D341Med (cell line): ENCODE measurements around the gene NOP10.
"Not testable (repeated sequence)": the region's sequence is repeated elsewhere in the genome, so short reads cannot be mapped to it uniquely, and the experiment has no call there.

ENCODE experiments used
- DNase-seq: peaks from one replicate; pipeline ENCODE4 v3.0.0; 2012; ENCODE audit warnings: low spot score

Gene NOP10

GRCh38 chr15:34358367-34358766 is 15.4 kb upstream of the NOP10 start:
- DNase-seq: peak; percentile 70

DNA sequence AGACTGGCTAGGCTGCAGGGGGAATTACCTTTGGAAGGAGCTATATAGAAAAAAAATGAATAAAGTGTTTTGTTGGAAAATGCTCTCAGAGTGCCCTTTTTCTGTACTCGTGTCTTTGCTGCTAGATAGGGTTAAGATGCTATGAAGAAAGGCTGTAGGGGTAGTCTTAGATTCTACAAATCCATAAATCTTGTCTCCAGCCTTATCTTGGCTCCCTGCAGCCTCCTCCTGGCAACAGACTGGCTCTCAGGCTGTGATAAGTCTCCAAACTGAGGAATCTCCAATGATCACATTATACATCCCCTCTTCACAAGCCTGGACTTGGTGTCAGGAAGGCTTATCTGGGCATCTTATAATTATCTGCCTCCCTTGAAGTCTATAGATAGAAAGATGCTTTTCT is 14.7 kb upstream of the NOP10 start:
- no peak for DNase-seq

GRCh38 chr15:34355241-34355640 is 12.3 kb upstream of the NOP10 start:
- DNase-seq: no peak

- DNase-seq: no peak
Observed at GRCh38 chr15:34354286-34354685, 11.3 kb upstream of the NOP10 start.

- DNase-seq: no peak
Observed at GRCh38 chr15:34353627-34354026, 10.7 kb upstream of the NOP10 start.

- not testable (repeated sequence) for DNase-seq
Observed at GRCh38 chr15:34352996-34353395, 10.1 kb upstream of the NOP10 start.

GRCh38 chr15:34349769-34350168 is 6.8 kb upstream of the NOP10 start:
- no peak for DNase-seq

DNA sequence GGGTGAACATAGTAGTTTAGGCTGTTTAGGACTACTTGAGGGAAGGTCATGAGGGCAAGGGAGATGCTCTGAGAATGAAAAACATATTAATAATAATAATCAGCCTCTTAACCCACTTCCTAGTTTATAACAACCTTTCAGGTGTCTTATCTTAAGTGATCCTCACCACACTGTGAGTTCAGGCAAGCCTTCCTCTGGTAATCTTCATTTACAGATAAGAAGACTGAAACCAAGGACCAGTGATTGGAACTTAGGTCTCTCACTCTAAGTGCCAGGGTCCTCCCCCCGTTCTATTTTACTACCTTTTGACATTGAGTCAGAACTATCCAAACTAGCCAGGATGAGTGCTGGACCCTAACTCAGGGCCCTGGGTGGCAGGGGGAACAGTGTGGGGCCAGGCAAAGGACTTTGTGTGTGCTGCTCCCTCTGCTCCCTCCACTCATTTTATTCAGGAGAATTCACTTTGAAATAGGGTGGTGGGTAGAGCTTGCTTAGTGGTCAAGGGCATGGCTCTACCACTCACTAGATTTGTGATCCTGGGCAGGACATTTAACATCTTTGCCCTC is 5.9 kb upstream of the NOP10 start:
- DNase-seq: no peak

DNA sequence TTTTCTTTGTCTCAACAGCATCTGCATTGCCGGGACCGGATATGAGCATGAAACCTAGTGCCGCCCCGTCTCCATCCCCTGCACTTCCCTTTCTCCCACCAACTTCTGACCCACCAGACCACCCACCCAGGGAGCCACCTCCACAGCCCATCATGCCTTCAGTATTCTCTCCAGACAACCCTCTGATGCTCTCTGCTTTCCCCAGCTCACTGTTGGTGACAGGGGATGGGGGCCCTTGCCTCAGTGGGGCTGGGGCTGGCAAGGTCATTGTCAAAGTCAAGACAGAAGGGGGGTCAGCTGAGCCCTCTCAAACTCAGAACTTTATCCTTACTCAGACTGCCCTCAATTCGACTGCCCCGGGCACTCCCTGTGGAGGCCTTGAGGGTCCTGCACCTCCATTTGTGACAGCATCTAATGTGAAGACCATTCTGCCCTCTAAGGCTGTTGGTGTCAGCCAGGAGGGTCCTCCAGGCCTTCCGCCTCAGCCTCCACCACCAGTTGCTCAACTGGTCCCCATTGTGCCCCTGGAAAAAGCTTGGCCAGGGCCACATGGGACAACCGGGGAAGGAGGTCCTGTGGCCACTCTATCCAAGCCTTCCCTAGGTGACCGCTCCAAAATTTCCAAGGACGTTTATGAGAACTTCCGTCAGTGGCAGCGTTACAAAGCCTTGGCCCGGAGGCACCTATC is 5.2 kb upstream of the NOP10 start:
- no peak for DNase-seq

- not testable (repeated sequence) for DNase-seq
Observed at GRCh38 chr15:34342213-34342736, 661 bp downstream of the NOP10 start.

DNA sequence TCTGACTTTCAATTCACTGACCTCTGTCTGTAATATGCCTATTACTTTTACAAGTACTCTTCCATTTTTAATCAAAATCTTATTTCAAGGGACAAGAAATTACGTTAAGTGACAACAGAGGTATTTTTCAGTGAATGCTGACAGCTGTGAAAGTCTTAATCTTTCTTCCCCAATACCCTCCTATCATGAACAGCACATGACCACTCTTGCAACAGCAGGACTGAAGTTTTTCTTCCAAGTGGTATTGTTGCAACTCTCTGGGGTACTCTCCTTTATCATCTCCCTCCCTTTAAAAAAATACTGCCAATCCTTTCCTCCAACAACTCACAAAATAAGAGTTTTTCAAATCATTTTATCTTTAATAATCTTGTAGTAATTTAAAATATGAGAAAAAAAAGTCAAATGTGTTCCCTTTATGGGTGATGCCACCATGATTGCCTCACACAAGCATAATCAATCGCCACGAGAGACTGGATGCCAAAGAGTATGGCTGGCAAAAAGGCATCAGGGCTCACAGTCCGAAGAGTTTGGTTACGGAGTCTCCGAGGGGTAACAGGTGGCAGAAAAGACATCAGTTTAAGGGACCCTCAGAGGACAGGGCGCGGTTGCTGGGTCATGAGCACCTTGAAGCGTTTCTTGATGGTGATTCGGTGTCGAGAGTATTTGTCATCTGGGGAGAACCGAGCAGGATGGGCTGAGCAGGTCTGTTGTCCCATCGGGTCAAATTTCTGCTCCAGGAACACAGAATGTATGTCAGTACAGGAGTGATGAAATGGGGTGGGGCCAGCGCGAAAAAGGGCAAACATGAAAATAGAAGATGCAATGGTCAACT is 1.3 kb downstream of the NOP10 start:
- DNase-seq: no peak

- no peak for DNase-seq
Observed at GRCh38 chr15:34339946-34340345, 3.0 kb downstream of the NOP10 start.

GRCh38 chr15:34338347-34338746 is 4.6 kb downstream of the NOP10 start:
- no peak for DNase-seq

DNA sequence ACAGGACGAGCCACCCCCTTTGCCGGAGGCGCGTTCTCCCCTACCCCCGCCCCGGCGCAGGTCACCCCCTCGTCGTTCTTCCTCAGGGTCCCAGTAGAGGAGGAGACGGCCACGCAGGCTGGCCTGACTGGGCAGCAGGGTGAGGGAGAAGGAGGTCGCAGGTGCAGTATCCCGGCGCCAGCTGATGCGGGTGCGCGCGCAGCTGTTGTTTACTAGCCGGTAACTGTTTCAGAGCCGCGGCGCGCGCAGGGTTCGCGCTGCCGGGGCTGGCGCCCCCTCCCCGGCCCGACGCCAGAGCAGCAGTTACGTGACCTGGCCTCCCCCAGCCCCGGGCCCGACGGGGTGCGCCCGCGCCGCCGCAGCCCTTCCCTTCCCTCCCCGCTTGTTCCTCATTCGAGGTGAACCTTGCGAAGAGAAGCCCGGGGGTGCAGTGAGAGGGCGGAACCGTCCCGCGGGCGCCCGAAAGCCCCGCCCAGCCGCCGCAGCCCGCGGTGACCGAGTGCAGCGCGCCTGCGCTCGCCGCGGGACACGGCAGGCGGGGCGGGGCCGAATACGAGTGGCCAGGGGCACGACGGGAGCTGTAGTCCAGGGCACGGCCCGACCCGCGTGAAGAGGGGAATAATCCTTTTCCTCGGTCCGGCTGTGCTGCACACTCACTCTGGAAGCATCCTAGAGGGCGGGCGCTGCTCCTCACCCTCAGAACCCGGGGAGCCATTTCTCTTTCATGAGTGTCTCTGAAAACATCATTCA is 5.2 kb downstream of the NOP10 start, which contains the start of gene SLC12A6:
Gene SLC12A6, minus strand, starts transcription at position 225 of the 750 bp plus-strand sequence. CDS start 1,101 bp downstream, outside the sequence.
- peak; percentile 98 for DNase-seq

DNA sequence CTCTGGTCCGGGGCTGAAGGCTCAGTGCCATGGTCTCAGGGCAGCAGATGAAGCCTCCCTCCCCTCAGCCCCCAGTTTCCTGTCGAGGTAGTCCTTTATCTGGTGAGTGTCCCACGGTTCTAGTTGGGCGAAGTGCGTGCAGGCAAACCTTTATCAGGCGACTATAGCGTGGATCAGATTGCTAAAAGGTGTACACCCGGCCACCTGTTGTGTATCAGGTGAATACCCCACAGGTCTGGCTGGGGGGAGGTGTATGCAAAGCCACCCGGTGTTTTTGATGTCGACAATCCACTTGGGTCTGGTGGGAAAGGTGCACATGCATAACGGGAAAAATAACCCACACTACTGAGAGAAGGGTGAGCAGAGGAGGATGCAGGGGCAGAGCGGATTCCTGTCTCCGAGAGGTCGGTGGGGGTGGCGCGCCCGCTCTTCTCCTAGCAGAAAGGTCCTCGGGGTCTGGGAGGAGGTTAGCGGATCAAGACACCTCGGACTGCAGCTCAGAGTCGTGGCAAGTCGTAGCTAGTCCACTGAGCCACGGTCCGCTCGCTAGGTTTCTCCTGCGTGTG is 5.9 kb downstream of the NOP10 start:
- DNase-seq: no peak

DNA sequence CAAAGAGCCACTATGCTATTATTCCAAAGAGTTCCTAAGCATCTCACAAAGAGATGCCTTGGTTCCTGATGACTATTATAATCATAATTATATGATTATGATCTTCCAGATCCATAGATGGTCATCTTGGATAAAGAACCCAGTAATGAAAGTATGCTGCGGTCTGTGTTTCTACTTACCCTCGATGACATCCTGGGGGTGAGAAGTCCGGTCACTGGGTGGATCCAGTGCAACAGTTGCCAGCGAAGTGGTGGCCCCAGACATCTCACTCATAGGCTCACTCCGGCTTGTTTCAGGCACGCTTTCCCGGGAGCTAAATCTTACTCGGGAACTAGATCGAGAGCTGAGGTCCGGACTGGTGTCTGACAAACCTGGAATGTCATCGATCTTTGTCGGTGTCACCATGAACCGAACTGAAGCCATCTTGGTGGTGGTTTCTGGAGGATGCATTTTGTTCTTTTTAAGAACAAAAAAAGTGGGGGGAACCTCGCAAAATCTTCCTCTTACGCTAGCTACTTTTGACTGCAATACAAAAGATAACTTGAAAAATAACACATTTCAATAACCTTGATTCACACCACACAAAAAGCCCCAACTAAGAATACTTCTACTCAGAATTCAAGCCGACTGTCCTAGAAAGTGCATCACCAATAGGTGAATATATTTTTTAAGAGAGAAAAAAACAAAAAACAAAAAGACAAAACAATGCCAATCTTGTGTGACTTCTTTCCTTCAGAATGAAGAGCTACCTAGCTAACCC is 6.5 kb downstream of the NOP10 start:
- no peak for DNase-seq

DNA sequence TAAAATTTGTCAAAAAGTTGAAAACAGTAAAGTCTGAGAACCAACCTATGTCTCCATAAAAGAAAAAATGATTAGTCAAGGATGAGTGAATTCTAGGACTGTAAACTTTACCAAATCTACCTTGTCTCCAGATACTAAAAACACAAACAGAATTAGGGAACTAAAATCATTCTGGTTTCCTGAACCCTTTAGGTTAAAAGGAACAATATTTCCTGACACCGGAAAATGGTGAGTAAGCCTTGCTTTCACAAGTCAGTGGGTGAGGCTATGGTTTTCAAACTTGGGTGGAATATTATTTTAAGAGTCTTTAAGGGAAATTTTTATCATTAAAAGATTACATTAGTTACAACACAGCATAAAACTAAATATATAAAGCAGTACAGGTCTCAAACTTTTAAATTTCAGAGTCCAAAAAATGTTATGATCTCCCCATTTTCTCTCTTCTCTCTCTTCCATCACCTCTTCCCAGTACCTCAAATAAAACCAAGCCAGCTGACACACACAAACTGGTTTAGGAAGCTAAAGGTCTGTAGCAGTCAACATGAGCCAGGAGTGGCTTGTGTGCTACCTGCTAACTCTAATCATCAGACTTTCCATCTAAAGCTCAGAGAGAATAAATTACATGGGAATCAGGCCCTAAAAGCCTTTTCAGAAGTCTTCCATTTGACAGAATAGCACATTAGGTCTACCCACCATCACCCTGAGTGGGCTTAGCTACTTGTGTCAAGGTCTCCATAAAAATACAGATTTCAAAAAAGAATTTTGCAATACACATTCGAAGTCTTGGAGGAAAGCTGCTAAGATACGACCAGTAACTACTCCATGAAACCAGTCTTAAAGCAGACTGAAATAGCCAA is 7.5 kb downstream of the NOP10 start:
- no peak for DNase-seq

DNA sequence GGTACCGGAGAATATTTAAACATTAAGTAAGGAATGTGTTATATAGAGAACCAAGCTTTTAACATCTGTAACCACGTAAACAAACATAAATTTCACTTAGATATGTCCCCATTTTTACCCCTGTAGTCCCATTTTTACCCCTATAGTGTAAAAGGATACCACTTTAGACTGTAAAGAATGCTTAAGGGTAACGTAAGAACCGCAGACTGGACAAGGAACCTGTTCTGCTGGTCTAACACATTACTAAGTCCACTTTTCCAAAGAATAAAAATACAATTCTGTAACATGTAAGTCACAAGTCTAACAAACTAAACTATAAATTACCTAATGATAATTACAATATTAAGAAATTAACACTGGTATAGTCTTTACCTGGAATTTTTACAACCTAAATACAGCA is 8.3 kb downstream of the NOP10 start:
- no peak for DNase-seq

- DNase-seq: no peak
Observed at GRCh38 chr15:34332553-34333120, 10.3 kb downstream of the NOP10 start.

DNA sequence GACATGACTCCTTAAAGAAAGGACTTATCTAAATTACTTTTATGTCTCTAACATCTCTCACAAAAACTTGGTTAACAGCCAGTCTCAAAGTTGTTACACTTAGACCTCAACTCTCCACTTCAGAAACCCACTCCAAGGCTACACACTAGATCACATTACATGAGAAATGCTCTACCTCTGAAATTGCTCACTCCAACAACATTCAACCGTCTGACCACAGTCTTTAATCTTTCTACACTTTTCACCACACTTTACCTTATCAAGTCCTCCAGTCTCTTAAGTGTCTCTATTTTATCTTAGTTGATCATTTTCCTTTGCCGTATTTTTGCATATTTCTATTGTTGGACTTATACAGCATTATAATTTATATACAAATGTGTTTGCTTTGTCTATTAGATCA is 11.1 kb downstream of the NOP10 start:
- no peak for DNase-seq
